SU-DHL-6 (cell line): Measurements from ENCODE around the gene HES7.
A peak's percentile ranks its signal among the peaks of the same experiment; 100 is the strongest.

Source experiments
- H2AFZ ChIP-seq: fragments of 200-600 bp; sonication (generic); 2 replicates; pipeline ENCODE4 v1.6.1; 2014; ENCODE audit warnings: low read depth, mild to moderate bottlenecking, moderate library complexity, mixed read lengths, antibody characterized with exemption, low read length; ENCODE audit not compliant: severe bottlenecking
- H3F3A ChIP-seq: fragments of 200-600 bp; shearing (Covaris generic); 2 replicates; pipeline ENCODE4 v1.6.0; 2016; ENCODE audit warnings: antibody characterized with exemption, mild to moderate bottlenecking; ENCODE audit not compliant: insufficient read depth
- H3K27ac ChIP-seq: fragments of 200-600 bp; sonication (generic); 2 replicates; pipeline ENCODE4 v1.5.1; 2016; ENCODE audit warnings: low read depth, mild to moderate bottlenecking, low read length, moderate library complexity, mixed read lengths
- H3K27me3 ChIP-seq: fragments of 200-600 bp; sonication (generic), shearing (Covaris generic); 2 replicates; pipeline ENCODE4 v1.6.0; 2014; ENCODE audit warnings: mild to moderate bottlenecking, low read length
- H3K36me3 ChIP-seq: fragments of 200-600 bp; sonication (generic); 2 replicates; pipeline ENCODE4 v1.6.1; 2014; ENCODE audit warnings: mild to moderate bottlenecking, low read length, mixed read lengths
- H3K4me2 ChIP-seq: fragments of 300-600, 200-600 bp; shearing (Covaris generic), sonication (generic); 2 replicates; pipeline ENCODE4 v1.6.0; 2014; ENCODE audit warnings: low read length, low read depth, mild to moderate bottlenecking; ENCODE audit not compliant: poor library complexity, severe bottlenecking
- H3K4me3 ChIP-seq: fragments of 200-600 bp; sonication (generic); 2 replicates; pipeline ENCODE4 v1.5.1; 2014; ENCODE audit warnings: antibody characterized with exemption, low read length, mild to moderate bottlenecking, mixed read lengths; ENCODE audit not compliant: insufficient read depth, poor library complexity, severe bottlenecking
- H3K79me2 ChIP-seq: fragments of 200-600 bp; sonication (generic); 2 replicates; pipeline ENCODE4 v1.6.1; 2014; ENCODE audit warnings: mild to moderate bottlenecking, low read length, moderate library complexity; ENCODE audit not compliant: insufficient read depth
- H3K9ac ChIP-seq: fragments of 200-600 bp; sonication (generic); 2 replicates; pipeline ENCODE4 v1.7.0; 2014; ENCODE audit warnings: mild to moderate bottlenecking, low read length
- H3K9me2 ChIP-seq: fragments of 200-600 bp; sonication (generic); replicated peaks from 2 replicates; pipeline ENCODE4 v1.6.1; 2014; ENCODE audit warnings: low read length; ENCODE audit not compliant: insufficient read depth
- H3K9me3 ChIP-seq: fragments of 200-600 bp; sonication (generic); 2 replicates; pipeline ENCODE4 v1.6.1; 2014; ENCODE audit warnings: low read length, mixed read lengths; ENCODE audit not compliant: insufficient read depth
- H4K20me1 ChIP-seq: fragments of 200-600 bp; sonication (generic); 2 replicates; pipeline ENCODE4 v1.6.1; 2014; ENCODE audit warnings: low read depth, mild to moderate bottlenecking, antibody characterized with exemption, low read length, moderate library complexity, mixed read lengths
- EZH2phosphoT487 ChIP-seq: fragments of 200-600 bp; sonication (generic), shearing (Covaris generic); conservative IDR thresholded peaks from 2 replicates; pipeline ENCODE4 v1.6.1; 2018; ENCODE audit warnings: mild to moderate bottlenecking, antibody characterized with exemption, low read length, moderate library complexity, mixed read lengths
- TF ChIP-seq, protein P1 (sequence below): fragments of 200-600 bp; sonication (generic); IDR thresholded peaks from one replicate; pipeline ENCODE4 v1.5.1; 2017; ENCODE audit warnings: antibody characterized with exemption, mild to moderate bottlenecking, low read length, moderate library complexity; ENCODE audit not compliant: insufficient read depth, poor library complexity, severe bottlenecking

The HES7 gene

DNA sequence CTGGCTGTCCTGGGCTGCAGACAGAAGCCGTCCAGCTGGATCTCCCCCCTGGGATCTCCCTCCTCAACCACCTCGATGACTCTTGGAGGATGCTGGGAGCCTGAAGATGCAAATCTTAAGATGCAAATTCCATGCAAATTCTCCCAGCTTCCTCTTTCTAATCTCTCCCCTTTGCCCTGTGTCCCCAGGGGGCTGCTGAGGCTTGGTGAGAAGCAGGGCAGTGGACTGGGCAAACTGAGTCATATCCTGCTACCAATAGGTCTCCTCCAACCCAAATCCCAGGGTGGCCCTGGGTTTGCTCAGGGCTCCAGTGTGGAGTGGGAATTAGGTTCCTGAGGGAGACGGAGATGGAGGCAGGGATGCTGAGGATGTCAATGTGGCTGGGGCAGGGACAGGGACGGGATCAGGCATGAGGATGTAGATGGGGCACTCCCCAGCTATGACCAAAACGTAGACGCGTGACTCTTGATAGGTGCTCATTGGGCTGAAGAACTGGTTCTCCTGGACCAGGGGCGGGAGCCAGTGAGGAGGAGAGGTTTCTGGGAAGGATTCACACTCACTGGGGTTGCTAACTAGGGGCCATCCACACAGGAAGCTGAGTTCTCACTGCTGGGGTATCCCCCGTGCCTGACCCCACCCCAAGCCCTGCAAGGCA, 32.7 kb downstream of the HES7 start:
- no peak overlapping the region for H2AFZ ChIP-seq
- no peaks in the 10 kb centered on the region for H3K79me2 ChIP-seq
- H3K27ac ChIP-seq: no peak overlapping the region
- H3K9me3 ChIP-seq: no peaks in the 10 kb centered on the region
- H3K36me3 ChIP-seq: no peaks in the 10 kb centered on the region
- H4K20me1 ChIP-seq: no peaks in the 10 kb centered on the region
- no peaks in the 10 kb centered on the region for H3K9me2 ChIP-seq
- TF ChIP-seq, protein P1, sequence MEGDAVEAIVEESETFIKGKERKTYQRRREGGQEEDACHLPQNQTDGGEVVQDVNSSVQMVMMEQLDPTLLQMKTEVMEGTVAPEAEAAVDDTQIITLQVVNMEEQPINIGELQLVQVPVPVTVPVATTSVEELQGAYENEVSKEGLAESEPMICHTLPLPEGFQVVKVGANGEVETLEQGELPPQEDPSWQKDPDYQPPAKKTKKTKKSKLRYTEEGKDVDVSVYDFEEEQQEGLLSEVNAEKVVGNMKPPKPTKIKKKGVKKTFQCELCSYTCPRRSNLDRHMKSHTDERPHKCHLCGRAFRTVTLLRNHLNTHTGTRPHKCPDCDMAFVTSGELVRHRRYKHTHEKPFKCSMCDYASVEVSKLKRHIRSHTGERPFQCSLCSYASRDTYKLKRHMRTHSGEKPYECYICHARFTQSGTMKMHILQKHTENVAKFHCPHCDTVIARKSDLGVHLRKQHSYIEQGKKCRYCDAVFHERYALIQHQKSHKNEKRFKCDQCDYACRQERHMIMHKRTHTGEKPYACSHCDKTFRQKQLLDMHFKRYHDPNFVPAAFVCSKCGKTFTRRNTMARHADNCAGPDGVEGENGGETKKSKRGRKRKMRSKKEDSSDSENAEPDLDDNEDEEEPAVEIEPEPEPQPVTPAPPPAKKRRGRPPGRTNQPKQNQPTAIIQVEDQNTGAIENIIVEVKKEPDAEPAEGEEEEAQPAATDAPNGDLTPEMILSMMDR: no peak
- TF ChIP-seq EZH2phosphoT487: no peak
- no peak overlapping the region for H3K4me3 ChIP-seq
- no peaks in the 10 kb centered on the region for H3K27me3 ChIP-seq
- H3K4me2 ChIP-seq: peak overlapping the region; percentile 29
- H3F3A ChIP-seq: no peaks in the 10 kb centered on the region
- H3K9ac ChIP-seq: no peak overlapping the region

DNA sequence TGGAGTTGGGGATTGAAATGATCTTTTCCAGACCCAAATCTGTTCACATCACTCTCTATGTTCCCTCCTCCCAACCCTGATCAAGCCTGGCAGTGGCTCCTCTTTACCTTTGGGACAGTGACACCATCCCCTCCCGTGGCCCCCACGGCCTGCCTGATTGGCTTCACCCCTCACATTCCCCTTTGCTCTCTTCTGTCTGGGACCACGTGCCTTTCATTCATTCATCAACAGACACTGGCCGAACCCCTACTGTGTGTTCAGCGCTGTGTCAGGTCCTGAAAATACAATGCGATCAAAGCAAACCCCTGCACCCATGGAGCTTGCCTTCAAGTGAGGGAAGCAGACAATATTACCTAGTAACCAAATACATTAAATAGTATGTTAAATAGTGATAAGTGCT, 34.2 kb downstream of the HES7 start:
- no peaks in the 10 kb centered on the region for H3K27me3 ChIP-seq
- H4K20me1 ChIP-seq: no peaks in the 10 kb centered on the region
- no peak overlapping the region for H2AFZ ChIP-seq
- H3K9ac ChIP-seq: no peak overlapping the region
- no peaks in the 10 kb centered on the region for H3K9me3 ChIP-seq
- H3K9me2 ChIP-seq: no peaks in the 10 kb centered on the region
- no peaks in the 10 kb centered on the region for H3F3A ChIP-seq
- no peak overlapping the region for H3K4me2 ChIP-seq
- no peak for TF ChIP-seq EZH2phosphoT487
- TF ChIP-seq, protein P1: no peak
- H3K79me2 ChIP-seq: no peaks in the 10 kb centered on the region
- H3K27ac ChIP-seq: no peak overlapping the region
- no peak overlapping the region for H3K4me3 ChIP-seq
- no peaks in the 10 kb centered on the region for H3K36me3 ChIP-seq

DNA sequence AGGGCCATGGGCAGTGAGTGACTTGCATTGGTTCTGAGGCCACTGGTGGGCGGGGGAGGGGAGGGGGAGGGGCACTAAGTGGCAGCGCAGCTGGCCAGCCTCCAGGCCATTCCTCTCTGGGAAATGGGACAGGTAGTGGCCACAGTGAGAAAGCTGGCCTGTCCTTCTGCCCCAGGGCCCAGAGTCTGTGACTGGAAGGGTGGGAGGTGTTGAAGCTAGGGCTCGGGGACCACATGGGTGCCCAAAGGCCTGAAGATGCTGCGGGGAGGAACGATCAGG, 36.0 kb downstream of the HES7 start:
- Histone ChIP-seq H2AFZ (no peak overlapping the region), H3K9me3 (no peaks in the 10 kb centered on the region), H3F3A (no peaks in the 10 kb centered on the region), H3K4me2 (no peak overlapping the region), H4K20me1 (no peaks in the 10 kb centered on the region), H3K27me3 (no peaks in the 10 kb centered on the region), H3K79me2 (no peaks in the 10 kb centered on the region), H3K9me2 (no peaks in the 10 kb centered on the region), H3K4me3 (no peak overlapping the region), H3K9ac (no peak overlapping the region), H3K27ac (no peak overlapping the region), H3K36me3 (no peaks in the 10 kb centered on the region)
- no peak for TF ChIP-seq EZH2phosphoT487
- TF ChIP-seq, protein P1: no peak
